Mammary epithelial cell (primary cell): ENCODE results near the gene MOB3B.

ENCODE experiments used
- CTCF ChIP-seq, 2 donors: IDR thresholded peaks in 1 of 2; conservative IDR thresholded peaks in 1 of 2; 2 replicates each; pipeline ENCODE4 v1.5.1; 2011 to 2012; ENCODE audit warnings: inconsistent platforms in 2 of 2, low read length in 2 of 2, mild to moderate bottlenecking in 2 of 2, control low read depth in 1 of 2, low read depth in 1 of 2; ENCODE audit not compliant: insufficient read depth in 1 of 2; ENCODE audit errors: extremely low read depth in 1 of 2
- EZH2 ChIP-seq: IDR thresholded peaks from 2 replicates; pipeline ENCODE4 v1.6.1; 2012; ENCODE audit warnings: low read length, inconsistent platforms, borderline replicate concordance

GRCh38 chr9:27353474-27354229 is 176.0 kb downstream of the MOB3B start:
- TF ChIP-seq CTCF (conservative IDR thresholded peaks at IDR 0.05 in 1 of 2, IDR thresholded peaks at IDR 0.05 in 1 of 2; ENCODE audit: extremely low read depth in 1 of 2, insufficient read depth in 1 of 2, low read depth in 1 of 2, low read length in 2 of 2) (no peak), EZH2 (no peak)
